NCI-H1930 (cell line): ENCODE measurements around the gene NTN1.
"Not testable (repeated sequence)": the region's sequence is repeated elsewhere in the genome, so short reads cannot be mapped to it uniquely, and the experiment has no call there.

Experiments
- DNase-seq, 2 experiments: peaks; one replicate each; lab custom pipeline; 2025; lab: John Stamatoyannopoulos, UW

The NTN1 gene

GRCh38 chr17:9021158-9021991 lies at the start of gene NTN1:
Gene NTN1, plus strand, starts transcription at chr17:9021510. Its CDS starts 864 bp downstream, at chr17:9022374.
- no peak for DNase-seq

- DNase-seq, result no peak
Observed at GRCh38 chr17:8975091-8975725, 46.1 kb upstream of the NTN1 start.

GRCh38 chr17:8976638-8977037 lies 44.7 kb upstream of the NTN1 start:
- peak in 1 of 2 experiments; percentile 16 for DNase-seq

GRCh38 chr17:8979715-8980114 lies 41.6 kb upstream of the NTN1 start:
- DNase-seq, result no peak

- DNase-seq, result no peak
Observed at GRCh38 chr17:8981443-8981842, 39.9 kb upstream of the NTN1 start.

GRCh38 chr17:8984225-8984624 lies 37.1 kb upstream of the NTN1 start:
- DNase-seq, result not testable (repeated sequence)

GRCh38 chr17:8985054-8985701 lies 36.1 kb upstream of the NTN1 start:
- DNase-seq, result no peak

- no peak for DNase-seq
Observed at GRCh38 chr17:8986295-8986694, 35.0 kb upstream of the NTN1 start.

GRCh38 chr17:8988263-8988935 lies 32.9 kb upstream of the NTN1 start:
- DNase-seq, result not testable (repeated sequence)

- DNase-seq, result peak in 1 of 2 experiments; percentile 26
Observed at GRCh38 chr17:8991514-8992285, 29.6 kb upstream of the NTN1 start.

- peak; percentile 18 to 27 for DNase-seq
Observed at GRCh38 chr17:8994319-8994718, 27.0 kb upstream of the NTN1 start.

GRCh38 chr17:8995711-8996110 lies 25.6 kb upstream of the NTN1 start:
- no peak for DNase-seq

- DNase-seq, result peak in 1 of 2 experiments; percentile 68
Observed at GRCh38 chr17:8997994-8998628, 23.2 kb upstream of the NTN1 start.

GRCh38 chr17:9001559-9001958 lies 19.8 kb upstream of the NTN1 start:
- DNase-seq, result no peak

GRCh38 chr17:9002227-9002605 lies 19.1 kb upstream of the NTN1 start:
- no peak for DNase-seq

GRCh38 chr17:9002606-9003354 lies 18.5 kb upstream of the NTN1 start:
- peak in 1 of 2 experiments; percentile 10 for DNase-seq

GRCh38 chr17:9003355-9004131 lies 17.8 kb upstream of the NTN1 start:
- DNase-seq, result no peak

GRCh38 chr17:9004132-9004960 lies 17.0 kb upstream of the NTN1 start:
- DNase-seq, result no peak

GRCh38 chr17:9004961-9005285 lies 16.4 kb upstream of the NTN1 start:
- DNase-seq, result no peak
